Measurements from ENCODE around the gene ENOX1.

The ENOX1 gene

GRCh38 chr13:43167731-43168130 is 619.0 kb downstream of the ENOX1 start:
- DNase-seq: no peak

GRCh38 chr13:43166644-43167457 is 619.9 kb downstream of the ENOX1 start:
- DNase-seq: no peak

All from islet precursor cell (in vitro differentiated cells).